ENCODE results near the gene ASF1B. TPM values are rescaled to one million over a fixed set of nuclear protein-coding genes. Genes with fewer than 3 reads are reported as not detected.

ASF1B gene
- polyA plus RNA-seq, 1 experiment = 2.8 TPM

DNA sequence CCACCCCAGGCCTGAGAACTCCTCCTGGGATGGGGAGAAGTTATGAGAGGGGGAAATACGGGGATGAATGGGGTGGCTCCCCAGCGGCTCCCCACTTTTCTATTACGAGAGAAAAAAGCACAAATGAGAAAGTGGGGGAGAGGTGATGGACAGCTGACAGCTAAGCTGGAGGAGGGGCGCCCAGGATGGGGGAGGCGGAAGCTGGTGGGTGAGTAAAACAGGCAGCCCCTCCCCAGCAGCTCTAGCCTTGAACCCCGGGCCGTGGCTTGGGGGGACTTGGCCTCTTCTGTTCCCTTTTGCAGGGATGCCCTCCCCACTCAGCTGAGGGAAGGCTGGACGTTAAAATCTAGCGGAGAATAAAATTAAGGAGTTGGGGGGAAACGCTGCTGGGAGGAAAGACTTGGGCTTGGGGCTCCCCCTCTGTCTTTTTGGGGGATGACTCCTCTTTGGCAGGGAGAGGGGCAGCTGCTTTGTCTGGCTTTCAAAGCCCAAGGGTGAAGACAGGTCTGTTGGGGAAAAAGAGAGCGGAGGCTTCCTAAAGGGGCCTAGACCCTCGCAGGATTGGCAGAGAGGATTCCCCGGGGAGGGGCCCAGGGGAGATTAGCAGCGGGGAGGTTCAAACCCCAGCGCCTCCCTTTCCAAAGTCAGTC, 44.5 kb downstream of the ASF1B start:
- CTCF ChIA-PET = interaction anchor here (1.0 kb wide), 1 partner anchor 45 kb away, joined by 5 read pairs; the partner anchor contains the start of gene ASF1B
- H3K27ac ChIP-seq (ENCODE audit: low read depth, low read length) = no peak overlapping the region
- DNase-seq (ENCODE audit: low read depth, low spot score) = no peak

DNA sequence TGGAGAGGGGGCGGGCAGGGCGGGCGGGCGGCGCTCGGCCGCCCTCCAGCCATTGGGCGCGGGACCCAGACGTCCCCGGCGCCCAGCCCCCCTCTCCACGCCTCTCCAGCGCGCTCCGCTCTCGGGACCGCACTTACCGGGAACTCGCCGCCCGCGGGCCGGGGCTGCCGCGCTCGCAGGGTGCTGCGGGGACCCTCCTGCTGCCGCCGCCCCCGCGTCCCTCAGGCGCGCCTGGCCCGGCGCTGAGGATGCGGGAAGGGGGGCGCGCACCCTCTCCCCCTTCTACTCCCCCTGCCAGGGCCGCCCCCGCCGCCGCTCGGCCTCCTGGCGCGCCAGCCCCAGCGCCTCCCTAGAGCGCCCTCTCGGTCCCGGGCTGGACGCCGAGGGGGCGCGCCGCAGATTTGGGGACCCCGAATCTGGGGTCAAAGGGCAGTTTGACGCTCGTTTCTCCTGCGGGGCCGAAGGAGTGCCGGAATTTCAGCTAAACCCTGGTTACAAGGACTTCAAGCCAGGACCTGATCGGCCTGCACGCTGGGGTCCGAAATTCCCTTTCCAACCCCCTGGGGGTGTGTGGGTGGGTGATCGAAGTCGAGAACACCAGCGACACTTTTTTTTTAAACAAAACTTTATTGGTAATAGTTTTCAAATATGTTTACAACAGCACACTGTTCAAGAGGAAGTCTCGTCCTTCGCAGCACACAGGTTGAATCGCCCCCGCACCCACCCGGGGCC, 45.1 kb downstream of the ASF1B start:
- no peaks in the 10 kb centered on the region for H3K27me3 ChIP-seq (ENCODE audit: control insufficient read depth, insufficient read depth, low read length)
- TF ChIP-seq, protein P1, sequence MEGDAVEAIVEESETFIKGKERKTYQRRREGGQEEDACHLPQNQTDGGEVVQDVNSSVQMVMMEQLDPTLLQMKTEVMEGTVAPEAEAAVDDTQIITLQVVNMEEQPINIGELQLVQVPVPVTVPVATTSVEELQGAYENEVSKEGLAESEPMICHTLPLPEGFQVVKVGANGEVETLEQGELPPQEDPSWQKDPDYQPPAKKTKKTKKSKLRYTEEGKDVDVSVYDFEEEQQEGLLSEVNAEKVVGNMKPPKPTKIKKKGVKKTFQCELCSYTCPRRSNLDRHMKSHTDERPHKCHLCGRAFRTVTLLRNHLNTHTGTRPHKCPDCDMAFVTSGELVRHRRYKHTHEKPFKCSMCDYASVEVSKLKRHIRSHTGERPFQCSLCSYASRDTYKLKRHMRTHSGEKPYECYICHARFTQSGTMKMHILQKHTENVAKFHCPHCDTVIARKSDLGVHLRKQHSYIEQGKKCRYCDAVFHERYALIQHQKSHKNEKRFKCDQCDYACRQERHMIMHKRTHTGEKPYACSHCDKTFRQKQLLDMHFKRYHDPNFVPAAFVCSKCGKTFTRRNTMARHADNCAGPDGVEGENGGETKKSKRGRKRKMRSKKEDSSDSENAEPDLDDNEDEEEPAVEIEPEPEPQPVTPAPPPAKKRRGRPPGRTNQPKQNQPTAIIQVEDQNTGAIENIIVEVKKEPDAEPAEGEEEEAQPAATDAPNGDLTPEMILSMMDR (IDR thresholded peaks at IDR 0.05; ENCODE audit: low read depth, low read length) = peak; percentile 37
- peak overlapping the region; percentile 77 for H3K4me3 ChIP-seq (ENCODE audit: low read depth, low read length)
- peaks cover 12% of the 10 kb centered on the region; the same call in 1 of the 2 replicates for H3K9me3 ChIP-seq (ENCODE audit: control insufficient read depth, insufficient read depth, low read length)
- CTCF ChIA-PET = interaction anchor here (0.6 to 1.0 kb wide), 2 partner anchors 41 to 45 kb away, joined by 3 to 5 read pairs; partner anchors contain the start of gene ASF1B
- H3K27ac ChIP-seq (ENCODE audit: low read depth, low read length) = peak overlapping the region; percentile 47
- no peak for DNase-seq (ENCODE audit: low read depth, low spot score)
- POLR2A ChIA-PET = interaction anchor here (1.0 kb wide), 1 partner anchor 27 kb away, joined by 3 read pairs; no protein-coding TSS in a partner anchor

More for the DNA sequence above, 44.5 kb downstream of the ASF1B start:
- Histone ChIP-seq H3K9me3 (ENCODE audit: control insufficient read depth, insufficient read depth, low read length) (peaks cover 12% of the 10 kb centered on the region; the same call in 1 of the 2 replicates), H3K27me3 (ENCODE audit: control insufficient read depth, insufficient read depth, low read length) (no peaks in the 10 kb centered on the region), H3K4me3 (ENCODE audit: low read depth, low read length) (peak overlapping the region; percentile 77)
- TF ChIP-seq, protein P1 (IDR thresholded peaks at IDR 0.05; ENCODE audit: low read depth, low read length) = no peak; the same call in 1 of the 2 replicates
- POLR2A ChIA-PET = interaction anchor here (1.0 kb wide), 1 partner anchor 27 kb away, joined by 3 read pairs; no protein-coding TSS in a partner anchor

DNA sequence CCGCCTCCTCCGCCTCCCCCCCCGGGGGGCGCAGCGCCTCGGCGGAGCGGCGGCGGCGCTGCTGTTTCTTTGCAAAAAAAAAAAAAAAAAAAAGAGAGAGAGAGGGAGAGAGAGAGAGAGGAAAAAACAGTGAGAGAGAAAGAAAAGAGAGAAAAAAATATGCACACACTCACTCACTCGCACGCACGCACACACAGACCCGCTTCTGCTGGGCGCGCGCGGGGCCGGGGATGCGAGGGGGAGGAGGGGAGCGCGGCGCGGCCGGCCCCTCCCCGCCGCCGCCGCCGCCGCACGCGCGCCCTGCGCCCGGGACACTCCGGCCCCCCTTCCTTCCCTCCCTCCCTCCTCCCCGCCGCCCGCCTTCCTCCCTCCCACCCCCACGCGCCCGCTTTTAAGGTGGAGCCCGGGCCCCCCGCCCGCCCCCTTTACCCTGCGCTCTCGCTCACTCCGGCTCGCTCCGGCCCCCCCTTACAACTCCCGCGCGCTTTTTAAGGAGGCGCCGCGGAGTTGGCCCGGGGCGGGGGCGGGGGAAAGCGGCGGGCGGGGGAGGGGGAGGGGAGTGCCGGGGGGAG, 45.8 kb downstream of the ASF1B start, which contains the start of gene SAMD1:
Gene SAMD1 (minus strand): TSS at position 243 of the 572 bp plus-strand sequence.
- peak within 1 kb of the TSS; percentile 47 for H3K27ac ChIP-seq (ENCODE audit: low read depth, low read length)
- H3K4me3 ChIP-seq (ENCODE audit: low read depth, low read length) = peak within 1 kb of the TSS; percentile 77
- ChIA-PET POLR2A (no interaction called here), CTCF (interaction anchor here (0.6 kb wide), 1 partner anchor 41 kb away, joined by 3 read pairs; no protein-coding TSS in a partner anchor)
- TF ChIP-seq, protein P1 (IDR thresholded peaks at IDR 0.05; ENCODE audit: low read depth, low read length) = no peak
- no peaks in the 10 kb centered on the region for H3K27me3 ChIP-seq (ENCODE audit: control insufficient read depth, insufficient read depth, low read length)
- H3K9me3 ChIP-seq (ENCODE audit: control insufficient read depth, insufficient read depth, low read length) = peaks cover 12% of the 10 kb centered on the region; the same call in 1 of the 2 replicates
- peak; percentile 68 for DNase-seq (ENCODE audit: low read depth, low spot score)

DNA sequence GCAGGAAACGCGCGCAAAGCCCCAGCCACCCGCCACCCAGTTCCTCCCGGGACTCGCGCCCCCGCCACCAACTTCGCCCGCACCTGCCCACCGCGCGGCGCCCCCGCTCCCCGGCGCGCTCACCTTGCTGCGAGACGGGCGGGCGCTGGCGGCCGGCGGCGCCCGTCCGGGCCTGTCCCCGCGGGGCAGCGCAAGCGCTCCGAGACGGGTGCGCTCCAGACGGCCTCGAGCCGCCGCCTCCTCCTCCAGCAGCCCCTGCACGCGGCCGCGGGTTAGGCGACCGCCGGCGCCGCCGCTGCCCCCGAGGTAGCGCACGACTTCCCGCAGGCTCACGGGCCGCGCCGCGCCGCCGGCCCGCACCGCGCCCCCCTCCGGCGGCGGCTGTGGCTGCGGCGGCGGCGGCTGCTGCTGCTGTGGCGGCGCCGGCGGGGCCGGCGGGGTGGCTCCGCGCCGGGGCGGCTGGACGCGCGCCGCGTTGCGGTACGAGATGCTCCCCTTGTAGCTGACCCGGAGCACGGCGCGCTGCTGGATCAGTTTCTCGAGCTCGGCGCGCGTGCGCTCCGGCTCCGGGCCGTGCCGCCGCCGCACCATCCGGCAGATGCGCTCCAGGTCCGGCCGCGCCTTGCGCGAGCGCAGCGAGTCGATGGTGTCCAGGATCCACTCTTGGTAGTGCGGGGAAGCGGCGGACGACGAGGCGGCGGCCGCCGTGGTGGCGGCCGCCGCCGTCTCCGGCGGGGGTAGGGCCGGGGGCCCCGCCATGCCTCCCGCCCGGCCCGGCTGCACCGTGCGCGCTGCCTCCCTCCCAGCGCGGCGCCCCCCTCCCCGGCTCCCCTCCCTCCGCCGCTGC, 46.5 kb downstream of the ASF1B start:
- Histone ChIP-seq H3K9me3 (ENCODE audit: control insufficient read depth, insufficient read depth, low read length) (peaks cover 12% of the 10 kb centered on the region; the same call in 1 of the 2 replicates), H3K27me3 (ENCODE audit: control insufficient read depth, insufficient read depth, low read length) (no peaks in the 10 kb centered on the region), H3K27ac (ENCODE audit: low read depth, low read length) (no peak overlapping the region), H3K4me3 (ENCODE audit: low read depth, low read length) (peak overlapping the region; percentile 77)
- TF ChIP-seq, protein P1 (IDR thresholded peaks at IDR 0.05; ENCODE audit: low read depth, low read length) = no peak
- no peak for DNase-seq (ENCODE audit: low read depth, low spot score)
- CTCF ChIA-PET = no interaction called here
- POLR2A ChIA-PET = no interaction called here
